Stimulated activated CD4-positive, alpha-beta T cell treated with anti-CD3 and anti-CD28 coated beads, Interleukin-1b, Interleukin-23, amount 100 ng/mL, for 4 hours (primary cell): ENCODE results near the gene RHBDF1.
"Not testable (repeated sequence)": the region's sequence is repeated elsewhere in the genome, so short reads cannot be mapped to it uniquely, and the experiment has no call there.

ENCODE experiments used
- DNase-seq, 2 donors: peaks; one replicate each; pipeline ENCODE4 v3.0.0-alpha.2; 2020; ENCODE audit warnings: low read depth in 2 of 2

The RHBDF1 gene

GRCh38 chr16:37511-37910 is 34.9 kb downstream of the RHBDF1 start:
- DNase-seq, result no peak

GRCh38 chr16:36336-36984 is 36.0 kb downstream of the RHBDF1 start:
- no peak for DNase-seq

GRCh38 chr16:35678-36305 is 36.6 kb downstream of the RHBDF1 start:
- no peak for DNase-seq

- no peak for DNase-seq
These were observed 37.3 kb downstream of the RHBDF1 start for GRCh38 chr16:35011-35677.

- no peak for DNase-seq
These were observed 37.8 kb downstream of the RHBDF1 start for GRCh38 chr16:34648-34987.

GRCh38 chr16:33877-34647 is 38.4 kb downstream of the RHBDF1 start:
- no peak for DNase-seq

GRCh38 chr16:33154-33876 is 39.1 kb downstream of the RHBDF1 start:
- DNase-seq, result not testable (repeated sequence)

- DNase-seq, result not testable (repeated sequence)
These were observed 41.8 kb downstream of the RHBDF1 start for GRCh38 chr16:30627-31026.

GRCh38 chr16:25926-26348 is 46.5 kb downstream of the RHBDF1 start:
- DNase-seq, result not testable (repeated sequence)

GRCh38 chr16:24151-24550 is 48.3 kb downstream of the RHBDF1 start:
- not testable (repeated sequence) for DNase-seq

- not testable (repeated sequence) for DNase-seq
These were observed 51.5 kb downstream of the RHBDF1 start for GRCh38 chr16:20886-21285.

- not testable (repeated sequence) for DNase-seq
These were observed 55.2 kb downstream of the RHBDF1 start for GRCh38 chr16:17062-17765.

- DNase-seq, result peak; percentile 72 to 77
These were observed 61.7 kb downstream of the RHBDF1 start for GRCh38 chr16:10772-11171.

- no peak for DNase-seq
These were observed 62.3 kb downstream of the RHBDF1 start for GRCh38 chr16:9903-10665.
